CD14-positive monocyte (primary cell): ENCODE measurements around the gene IGFBP2. TPM values are rescaled to one million over a fixed set of nuclear protein-coding genes. Genes with fewer than 3 reads are reported as not detected.
A peak's percentile ranks its signal among the peaks of the same experiment; 100 is the strongest.

Source experiments
- DNase-seq, 3 donors: peaks; one replicate each; pipeline ENCODE4 v3.0.0-alpha.2; 2011 to 2022
- H2AFZ ChIP-seq: 2 replicates; pipeline ENCODE4 v1.6.0; 2012; ENCODE audit warnings: mild to moderate bottlenecking, low read depth, low read length, inconsistent platforms; ENCODE audit not compliant: insufficient read depth, poor library complexity, severe bottlenecking
- H3K27ac ChIP-seq, 2 donors: 1 replicate in 1 of 2; 2 replicates in 1 of 2; pipeline ENCODE4 v1.5.1; 2012 to 2013; ENCODE audit warnings: low read length in 2 of 2, control low read depth in 1 of 2, inconsistent platforms in 1 of 2, low read depth in 1 of 2, mild to moderate bottlenecking in 1 of 2
- H3K27me3 ChIP-seq, 2 donors: one replicate each; pipeline versions ENCODE4 v1.6.0 to v1.6.1; 2011 to 2013; ENCODE audit warnings: low read length in 2 of 2; ENCODE audit not compliant: control insufficient read depth in 2 of 2, insufficient read depth in 2 of 2
- H3K36me3 ChIP-seq, 2 donors: replicated peaks in 1 of 2; 1 replicate in 1 of 2; 2 replicates in 1 of 2; pipeline versions ENCODE4 v1.5.1 to v1.6.1; 2012 to 2013; ENCODE audit warnings: low read length in 2 of 2, control low read depth in 1 of 2, inconsistent platforms in 1 of 2, mild to moderate bottlenecking in 1 of 2; ENCODE audit not compliant: insufficient read depth in 2 of 2, control insufficient read depth in 1 of 2
- H3K4me1 ChIP-seq, 2 donors: 1 replicate in 1 of 2; 2 replicates in 1 of 2; pipeline versions ENCODE4 v1.5.1 to v1.6.1; 2012 to 2013; ENCODE audit warnings: low read length in 2 of 2, control low read depth in 1 of 2, inconsistent platforms in 1 of 2, mild to moderate bottlenecking in 1 of 2, moderate library complexity in 1 of 2; ENCODE audit not compliant: insufficient read depth in 2 of 2, control insufficient read depth in 1 of 2
- H3K4me2 ChIP-seq: replicated peaks from 2 replicates; pipeline ENCODE3; 2012; ENCODE audit warnings: low read length, moderate library complexity, mild to moderate bottlenecking; ENCODE audit not compliant: poor library complexity, severe bottlenecking; ENCODE audit errors: extremely low read depth
- H3K4me3 ChIP-seq, 3 experiments: fragments of 200-600 bp in 1 of 3; sonication (generic) in 1 of 3; replicated peaks in 1 of 3; 1 replicate in 2 of 3; 2 replicates in 1 of 3; pipeline ENCODE4 v1.5.1; 2011 to 2013; ENCODE audit warnings: low read length in 3 of 3, mild to moderate bottlenecking in 3 of 3, control low read depth in 2 of 3, low read depth in 2 of 3, inconsistent platforms in 1 of 3, moderate library complexity in 1 of 3
- H3K79me2 ChIP-seq: 2 replicates; pipeline ENCODE4 v1.6.0; 2012; ENCODE audit warnings: mild to moderate bottlenecking, control low read depth, inconsistent platforms, low read length, moderate library complexity; ENCODE audit not compliant: insufficient read depth
- H3K9ac ChIP-seq: 2 replicates; pipeline ENCODE4 v1.6.0; 2017; ENCODE audit warnings: low read length, mild to moderate bottlenecking; ENCODE audit not compliant: insufficient read depth, poor library complexity, severe bottlenecking
- H3K9me3 ChIP-seq, 2 donors: replicated peaks in 1 of 2; 1 replicate in 1 of 2; 2 replicates in 1 of 2; pipeline versions ENCODE4 v1.5.1 to v1.6.1; 2012 to 2013; ENCODE audit warnings: low read length in 2 of 2, control low read depth in 1 of 2; ENCODE audit not compliant: control insufficient read depth in 1 of 2, insufficient read depth in 1 of 2
- H4K20me1 ChIP-seq: 2 replicates; pipeline ENCODE4 v1.6.0; 2012; ENCODE audit warnings: mild to moderate bottlenecking, low read length, control low read depth, moderate library complexity; ENCODE audit not compliant: insufficient read depth
- H3K27ac Mint-ChIP-seq, 7 donors: one replicate each; pipeline ENCODE4 v1.8.0; 2020; ENCODE audit warnings: mild to moderate bottlenecking in 7 of 7, mixed read lengths in 7 of 7, moderate library complexity in 6 of 7, inconsistent platforms in 2 of 7
- H3K27me3 Mint-ChIP-seq, 3 donors: one replicate each; pipeline ENCODE4 v1.8.0; 2021 to 2022; ENCODE audit warnings: low read depth in 3 of 3, mild to moderate bottlenecking in 3 of 3, mixed read lengths in 3 of 3, moderate library complexity in 3 of 3, inconsistent platforms in 1 of 3
- H3K36me3 Mint-ChIP-seq, 2 donors: one replicate each; pipeline ENCODE4 v1.8.0; 2020; ENCODE audit warnings: mixed read lengths in 2 of 2, inconsistent platforms in 1 of 2, mild to moderate bottlenecking in 1 of 2
- H3K4me1 Mint-ChIP-seq: one replicate; pipeline ENCODE4 v1.8.0; 2020; ENCODE audit warnings: mild to moderate bottlenecking, mixed read lengths
- H3K4me3 Mint-ChIP-seq, 2 donors: one replicate each; pipeline ENCODE4 v1.8.0; 2020; ENCODE audit warnings: mild to moderate bottlenecking in 2 of 2, mixed read lengths in 2 of 2, moderate library complexity in 1 of 2
- H3K9me3 Mint-ChIP-seq, 7 donors: one replicate each; pipeline ENCODE4 v1.8.0; 2020 to 2022; ENCODE audit warnings: mixed read lengths in 7 of 7, mild to moderate bottlenecking in 6 of 7, moderate library complexity in 6 of 7, inconsistent platforms in 2 of 7
- WGBS: methylation state at CpG from one replicate; pipeline ENCODE4 v1.1.5; 2013; ENCODE audit warnings: missing lambda C conversion rate; ENCODE audit not compliant: insufficient coverage; 5-methylcytosine and 5-hydroxymethylcytosine counted together
- intact Hi-C, 2 donors: fragments of 100-400 bp; cut with micrococcal nuclease; formaldehyde crosslinking; loops; one replicate each; pipeline versions ENCODE4 v1.15.0 to v1.15.1; 2023
- polyA plus RNA-seq, 3 donors: library from polyadenylated mRNA; depleted of rRNA in 1 of 3; unstranded in 2 of 3; stranded (reverse) in 1 of 3; fragments of 300-500 nt in 2 of 3; fragments of >200 nt in 1 of 3; fragmentation: Illumina TruSeq in 2 of 3; gene quantifications; 1 replicate in 2 of 3; 2 replicates in 1 of 3; pipeline ENCODE4 v1.2.3, GENCODE V29; 2012 to 2021
- TF ChIP-seq, protein P1 (sequence below): fragments of 200-600 bp; IDR thresholded peaks from one replicate; pipeline ENCODE4 v1.8.0; 2022; ENCODE audit warnings: antibody characterized with exemption, mild to moderate bottlenecking

IGFBP2 gene
- polyA plus RNA-seq, 3 donors, result 1.6 TPM; not detected in 2

GRCh38 chr2:216695401-216695821 lies 62.2 kb downstream of the IGFBP2 start, which contains the start of gene IGFBP5:
Gene IGFBP5, minus strand, starts transcription at chr2:216695549. Its CDS starts 774 bp downstream, at chr2:216694775.
- Mint-ChIP-seq H3K27ac (no peak within 1 kb of the TSS), H3K36me3 (peaks cover 0 to 6% of the 10 kb centered on the region in 2 donors), H3K27me3 (peaks cover 11 to 70% (median 12%) of the 10 kb centered on the region in 3 donors), H3K4me1 (peaks cover 33% of the 10 kb centered on the region), H3K9me3 (peaks cover 0 to 20% (median 6%) of the 10 kb centered on the region in 7 donors), H3K4me3 (peak within 1 kb of the TSS in 1 of 2 donors; percentile 70)
- no peak for DNase-seq
- peaks cover 17 to 25% of the 10 kb centered on the region in 2 donors for H3K4me1 ChIP-seq
- intact Hi-C loops, result no loop called here
- H3K4me3 ChIP-seq, result peak within 1 kb of the TSS in 1 of 3 experiments; percentile 39
- H3K9ac ChIP-seq, result no peak within 1 kb of the TSS
- peak within 1 kb of the TSS; percentile 46 for H3K4me2 ChIP-seq
- TF ChIP-seq, protein P1, sequence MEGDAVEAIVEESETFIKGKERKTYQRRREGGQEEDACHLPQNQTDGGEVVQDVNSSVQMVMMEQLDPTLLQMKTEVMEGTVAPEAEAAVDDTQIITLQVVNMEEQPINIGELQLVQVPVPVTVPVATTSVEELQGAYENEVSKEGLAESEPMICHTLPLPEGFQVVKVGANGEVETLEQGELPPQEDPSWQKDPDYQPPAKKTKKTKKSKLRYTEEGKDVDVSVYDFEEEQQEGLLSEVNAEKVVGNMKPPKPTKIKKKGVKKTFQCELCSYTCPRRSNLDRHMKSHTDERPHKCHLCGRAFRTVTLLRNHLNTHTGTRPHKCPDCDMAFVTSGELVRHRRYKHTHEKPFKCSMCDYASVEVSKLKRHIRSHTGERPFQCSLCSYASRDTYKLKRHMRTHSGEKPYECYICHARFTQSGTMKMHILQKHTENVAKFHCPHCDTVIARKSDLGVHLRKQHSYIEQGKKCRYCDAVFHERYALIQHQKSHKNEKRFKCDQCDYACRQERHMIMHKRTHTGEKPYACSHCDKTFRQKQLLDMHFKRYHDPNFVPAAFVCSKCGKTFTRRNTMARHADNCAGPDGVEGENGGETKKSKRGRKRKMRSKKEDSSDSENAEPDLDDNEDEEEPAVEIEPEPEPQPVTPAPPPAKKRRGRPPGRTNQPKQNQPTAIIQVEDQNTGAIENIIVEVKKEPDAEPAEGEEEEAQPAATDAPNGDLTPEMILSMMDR, result no peak
- no peak within 1 kb of the TSS for H3K27ac ChIP-seq
- peaks cover 81 to 95% of the 10 kb centered on the region in 2 donors for H3K27me3 ChIP-seq
- WGBS, result 20% methylated on average over 1 of the region's 16 CpGs
- H3K79me2 ChIP-seq, result no peaks in the 10 kb centered on the region
- no peaks in the 10 kb centered on the region for H4K20me1 ChIP-seq
- H3K9me3 ChIP-seq, result peaks cover 0 to 20% of the 10 kb centered on the region in 2 donors
- no peaks in the 10 kb centered on the region for H3K36me3 ChIP-seq
- H2AFZ ChIP-seq, result no peak within 1 kb of the TSS

- Histone ChIP-seq H3K9ac (no peak overlapping the region), H4K20me1 (no peaks in the 10 kb centered on the region), H3K4me2 (no peak overlapping the region), H3K36me3 (no peaks in the 10 kb centered on the region), H3K4me1 (peaks cover 17 to 25% of the 10 kb centered on the region in 2 donors), H3K9me3 (peaks cover 0 to 20% of the 10 kb centered on the region in 2 donors), H3K27ac (no peak overlapping the region), H3K27me3 (peaks cover 83 to 92% of the 10 kb centered on the region in 2 donors), H2AFZ (no peak overlapping the region), H3K4me3 (no peak overlapping the region), H3K79me2 (no peaks in the 10 kb centered on the region)
- peaks cover 0 to 6% of the 10 kb centered on the region in 2 donors for H3K36me3 Mint-ChIP-seq
- no peak for DNase-seq
- no peak overlapping the region for H3K27ac Mint-ChIP-seq
- peaks cover 0 to 18% (median 6%) of the 10 kb centered on the region in 7 donors for H3K9me3 Mint-ChIP-seq
- intact Hi-C loops, result no loop called here
- peak overlapping the region in 1 of 2 donors; percentile 70 for H3K4me3 Mint-ChIP-seq
- H3K4me1 Mint-ChIP-seq, result peaks cover 30% of the 10 kb centered on the region
- TF ChIP-seq, protein P1, result no peak
- peaks cover 2 to 62% (median 3%) of the 10 kb centered on the region in 3 donors for H3K27me3 Mint-ChIP-seq
- WGBS, result no CpG with 5 or more reads among the region's 1 CpG
Measured at GRCh38 chr2:216696321-216696720, 63.1 kb downstream of the IGFBP2 start.
